DMS79 treated with DMSO at 0.1 percent for 48 hours (cell line): ENCODE data around the gene TCF23.
"Not testable (repeated sequence)": the region's sequence is repeated elsewhere in the genome, so short reads cannot be mapped to it uniquely, and the experiment has no call there.

Experiments used
- DNase-seq: peaks from one replicate; lab custom pipeline; 2025; lab: John Stamatoyannopoulos, UW

TCF23 gene

DNA sequence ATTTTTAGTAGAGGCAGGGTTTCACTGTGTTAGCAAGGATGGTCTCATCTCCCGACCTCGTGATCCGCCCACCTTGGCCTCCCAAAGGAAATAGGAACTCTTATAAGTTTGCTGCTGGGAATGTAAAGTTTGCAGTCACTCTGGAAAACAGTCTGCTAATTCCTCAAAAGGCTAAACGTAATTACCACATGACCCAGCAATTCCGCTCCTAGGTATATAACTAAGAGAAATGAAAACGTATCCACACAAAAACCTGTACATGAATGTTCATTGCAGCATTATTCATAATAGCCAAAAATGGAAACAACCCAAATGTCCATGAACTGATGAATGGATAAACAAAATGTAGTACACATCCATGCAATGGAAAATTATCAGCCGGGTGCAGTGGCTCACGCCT is 41.2 kb downstream of the TCF23 start:
- DNase-seq: no peak

GRCh38 chr2:27191070-27191829 is 42.4 kb downstream of the TCF23 start:
- DNase-seq: peak; percentile 32

DNA sequence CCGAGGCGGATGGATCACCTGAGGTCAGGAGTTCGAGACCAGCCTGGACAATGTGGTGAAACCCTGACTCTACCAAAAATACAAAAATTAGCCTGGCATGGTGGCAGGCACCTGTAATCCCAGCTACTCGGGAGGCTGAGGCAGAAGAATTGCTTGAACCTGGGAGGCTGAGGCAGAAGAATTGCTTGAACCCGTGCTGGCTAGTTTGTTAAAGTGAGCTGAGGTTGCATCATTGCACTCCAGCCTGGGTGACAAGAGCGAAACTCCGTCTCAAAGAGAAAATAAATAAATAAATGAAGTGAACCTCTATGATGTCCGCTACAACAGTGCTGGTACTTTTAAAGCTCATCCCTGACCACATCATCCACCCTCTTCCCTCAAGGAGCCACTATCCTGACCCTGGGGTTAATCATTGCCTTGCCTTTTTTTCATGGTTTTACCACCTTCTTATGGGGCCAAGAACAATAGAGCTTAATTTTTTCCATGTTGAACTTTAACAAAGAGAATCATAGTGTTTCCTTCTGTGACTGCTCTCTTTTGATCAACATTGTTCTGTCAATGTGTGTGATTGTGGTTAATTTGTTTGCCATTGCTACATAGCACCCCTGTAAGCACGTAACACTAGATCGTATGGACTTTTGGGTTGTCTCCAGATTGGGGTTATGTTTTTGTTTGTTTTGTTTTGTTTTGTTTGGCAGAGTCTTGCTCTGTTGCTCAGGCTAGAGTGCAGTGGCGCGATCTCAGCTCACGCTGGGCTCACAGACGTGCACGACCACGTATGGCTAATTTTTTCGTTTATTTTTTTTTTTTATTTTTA is 45.9 kb downstream of the TCF23 start:
- no peak for DNase-seq

- not testable (repeated sequence) for DNase-seq
These were observed 47.0 kb downstream of the TCF23 start for GRCh38 chr2:27195799-27196198.

DNA sequence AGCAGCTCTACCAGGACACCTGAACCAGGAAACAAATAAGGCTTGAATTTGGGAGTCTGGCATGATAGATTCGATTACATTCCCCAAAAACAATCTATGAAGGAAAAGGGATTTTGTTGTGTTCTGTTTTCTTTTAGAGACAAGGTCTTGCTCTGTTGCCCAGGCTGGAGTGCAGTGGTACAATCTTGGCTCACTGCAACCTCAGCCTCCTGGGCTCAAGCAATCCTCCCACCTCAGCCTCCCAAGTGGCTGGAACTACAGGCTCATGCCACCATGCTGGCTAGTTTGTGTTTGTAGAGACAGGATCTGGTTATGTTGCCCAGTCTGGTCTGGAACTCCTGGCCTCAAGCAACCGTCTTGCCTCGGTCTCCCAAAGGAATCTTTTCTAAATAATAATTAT is 49.3 kb downstream of the TCF23 start:
- not testable (repeated sequence) for DNase-seq

- no peak for DNase-seq
These were observed 49.8 kb downstream of the TCF23 start for GRCh38 chr2:27198627-27199026.

DNA sequence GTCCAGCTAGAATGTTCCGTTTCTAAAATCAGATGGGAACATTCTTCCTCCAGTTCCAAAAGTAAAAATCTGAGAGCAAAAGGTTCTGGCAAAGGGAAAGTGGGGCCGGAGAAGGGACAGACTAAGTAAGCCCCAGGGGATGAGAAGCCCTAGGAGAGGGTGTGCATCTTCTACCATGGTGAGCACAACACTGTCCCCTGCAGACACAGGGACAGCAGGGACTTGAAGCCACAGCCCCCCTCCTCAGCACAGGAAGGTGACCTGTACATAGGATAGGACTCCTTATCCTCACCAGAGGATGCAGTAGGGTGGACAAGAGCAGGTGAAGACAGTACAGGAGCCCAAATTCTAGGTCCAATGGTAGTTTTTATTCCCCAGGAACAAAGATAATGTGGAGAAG is 50.4 kb downstream of the TCF23 start:
- no peak for DNase-seq

GRCh38 chr2:27201675-27202074 is 52.9 kb downstream of the TCF23 start:
- no peak for DNase-seq

DNA sequence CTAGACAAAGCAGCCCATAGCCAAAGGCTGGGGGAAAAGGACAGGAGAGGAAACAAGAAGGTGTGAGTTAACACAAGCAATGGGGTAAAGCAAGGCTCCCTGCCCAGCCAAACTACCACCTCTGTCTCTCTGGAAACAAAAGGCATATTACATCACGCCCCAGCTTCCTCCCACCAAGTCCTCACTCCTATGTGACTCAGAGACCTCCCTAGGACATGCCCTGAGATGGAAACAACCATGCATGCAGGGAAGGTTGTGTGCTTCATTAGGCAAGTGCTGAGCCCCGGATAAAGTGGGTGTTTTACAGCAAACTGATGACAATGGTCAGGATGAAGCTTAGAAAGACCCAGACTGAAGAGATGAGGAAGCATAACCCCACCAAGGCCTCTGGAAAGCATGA is 54.0 kb downstream of the TCF23 start:
- no peak for DNase-seq

GRCh38 chr2:27203741-27204140 is 54.9 kb downstream of the TCF23 start:
- no peak for DNase-seq

GRCh38 chr2:27204566-27204965 is 55.8 kb downstream of the TCF23 start:
- DNase-seq: no peak

GRCh38 chr2:27205206-27205605 is 56.4 kb downstream of the TCF23 start:
- no peak for DNase-seq

GRCh38 chr2:27206346-27206745 is 57.5 kb downstream of the TCF23 start:
- DNase-seq: no peak
